Ovary (tissue), 3 donors: Measurements from ENCODE around the gene TBC1D22B.

Source experiments
- CTCF ChIP-seq, 3 donors: fragments of 450-650 bp in 2 of 3; fragments of 200-600 bp in 1 of 3; IDR thresholded peaks; one replicate each; pipeline versions ENCODE4 v1.5.1 to v1.8.0; 2016 to 2022; ENCODE audit warnings: antibody characterized with exemption in 3 of 3, mild to moderate bottlenecking in 1 of 3
- POLR2A ChIP-seq: fragments of 450-650 bp; IDR thresholded peaks from one replicate; pipeline ENCODE4 v1.6.1; 2017; ENCODE audit warnings: antibody characterized with exemption, mild to moderate bottlenecking, moderate library complexity
- donor health status: DM: no; HTN: no; CAD: no.

GRCh38 chr6:37241775-37242428 lies 15.7 kb upstream of the TBC1D22B start:
- TF ChIP-seq POLR2A (no peak), CTCF (IDR thresholded peaks at IDR 0.05) (no peak)
